ENCODE results near the gene TAGLN.

Gene TAGLN

GRCh38 chr11:117199053-117199915 lies at the start of gene TAGLN:
Gene TAGLN (plus strand): TSS chr11:117199370. CDS start chr11:117203014, 3,644 bp downstream.
- DNase-seq (ENCODE audit: low spot score), result no peak

- no peak for DNase-seq (ENCODE audit: low spot score)
Measured at GRCh38 chr11:117152066-117152465, 47.1 kb upstream of the TAGLN start.

GRCh38 chr11:117154468-117154867 lies 44.7 kb upstream of the TAGLN start:
- no peak for DNase-seq (ENCODE audit: low spot score)

GRCh38 chr11:117157507-117157906 lies 41.7 kb upstream of the TAGLN start:
- DNase-seq (ENCODE audit: low spot score), result no peak

GRCh38 chr11:117159892-117160291 lies 39.3 kb upstream of the TAGLN start:
- DNase-seq (ENCODE audit: low spot score), result no peak

- no peak for DNase-seq (ENCODE audit: low spot score)
Measured at GRCh38 chr11:117160826-117161225, 38.3 kb upstream of the TAGLN start.

GRCh38 chr11:117166491-117166890 lies 32.7 kb upstream of the TAGLN start:
- DNase-seq (ENCODE audit: low spot score), result no peak

- DNase-seq (ENCODE audit: low spot score), result no peak
Measured at GRCh38 chr11:117169736-117170135, 29.4 kb upstream of the TAGLN start.

GRCh38 chr11:117170210-117170609 lies 29.0 kb upstream of the TAGLN start:
- DNase-seq (ENCODE audit: low spot score), result no peak

GRCh38 chr11:117171007-117171403 lies 28.2 kb upstream of the TAGLN start:
- no peak for DNase-seq (ENCODE audit: low spot score)

GRCh38 chr11:117171404-117172061 lies 27.6 kb upstream of the TAGLN start:
- DNase-seq (ENCODE audit: low spot score), result no peak

- no peak for DNase-seq (ENCODE audit: low spot score)
Measured at GRCh38 chr11:117172724-117173421, 26.3 kb upstream of the TAGLN start.

- DNase-seq (ENCODE audit: low spot score), result no peak
Measured at GRCh38 chr11:117175104-117175503, 24.1 kb upstream of the TAGLN start.

GRCh38 chr11:117175781-117176180 lies 23.4 kb upstream of the TAGLN start:
- no peak for DNase-seq (ENCODE audit: low spot score)

- no peak for DNase-seq (ENCODE audit: low spot score)
Measured at GRCh38 chr11:117176186-117176585, 23.0 kb upstream of the TAGLN start.

- no peak for DNase-seq (ENCODE audit: low spot score)
Measured at GRCh38 chr11:117177534-117178209, 21.5 kb upstream of the TAGLN start.

- peak; percentile 92 for DNase-seq (ENCODE audit: low spot score)
Measured at GRCh38 chr11:117178210-117179034, 20.7 kb upstream of the TAGLN start, which contains the start of gene SIDT2. Gene SIDT2 (plus strand): TSS chr11:117178743. CDS start chr11:117179264, 521 bp downstream.

- peak; percentile 19 for DNase-seq (ENCODE audit: low spot score)
Measured at GRCh38 chr11:117179048-117179999, 19.8 kb upstream of the TAGLN start.

GRCh38 chr11:117180020-117180419 lies 19.1 kb upstream of the TAGLN start:
- no peak for DNase-seq (ENCODE audit: low spot score)

Data from activated CD4-positive, alpha-beta T cell treated with anti-CD3 and anti-CD28 coated beads, Interleukin-2, Interleukin-4, amounts not matched to agents 100 ng/mL and 50 ng/mL, durations not matched to agents 16 hours and 8 hours (primary cell).